ENCODE results near the gene GALNT14. TPM values are rescaled to one million over a fixed set of nuclear protein-coding genes. Genes with fewer than 3 reads are reported as not detected.

Gene GALNT14
- total RNA-seq, 1 experiment from 2014 or later: 2.7 TPM

DNA sequence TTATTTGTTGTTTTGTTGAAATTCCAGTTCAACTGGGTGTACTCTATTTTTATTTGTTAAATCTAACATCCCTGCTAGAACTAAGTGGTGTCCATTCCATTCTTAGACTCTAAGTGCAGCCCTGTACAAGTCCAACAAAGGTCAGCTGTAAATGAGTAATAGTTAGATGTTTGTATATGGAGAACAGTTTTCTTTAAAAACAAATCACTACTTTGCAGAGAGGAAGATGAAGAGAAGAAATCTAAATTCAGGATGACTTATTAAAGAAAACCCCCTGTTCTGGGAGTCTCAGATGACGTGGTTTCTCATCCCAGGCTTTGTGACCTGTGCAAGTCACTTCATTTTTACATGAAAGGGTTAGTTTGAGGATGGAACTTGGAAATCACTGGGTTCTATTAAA lies 57.9 kb downstream of the GALNT14 start:
- Mint-ChIP-seq H3K4me3 (no peak overlapping the region), H3K27me3 (ENCODE audit: low read depth) (peaks cover 2% of the 10 kb centered on the region), H3K4me1 (peaks cover 6 to 8% of the 10 kb centered on the region in 2 experiments), H3K36me3 (ENCODE audit: insufficient read depth in 1 of 3, low read depth in 3 of 3) (no peaks in the 10 kb centered on the region), H3K27ac (no peak overlapping the region), H3K9me3 (no peaks in the 10 kb centered on the region)
- Histone ChIP-seq H2AFZ (ENCODE audit: low read length) (no peak overlapping the region), H2BK120ac (ENCODE audit: low read depth, low read length, poor library complexity, severe bottlenecking) (no peak overlapping the region), H3K79me1 (ENCODE audit: insufficient read depth, low read depth, low read length, poor library complexity, severe bottlenecking) (no peaks in the 10 kb centered on the region), H4K91ac (ENCODE audit: insufficient read length, low read depth, low read length) (no peak overlapping the region), H2BK12ac (ENCODE audit: insufficient read length, low read depth, low read length) (no peak overlapping the region), H3K56ac (ENCODE audit: insufficient read length, low read depth, low read length) (no peak overlapping the region), H2AK5ac (ENCODE audit: insufficient read length, low read length) (no peak overlapping the region), H2BK15ac (ENCODE audit: low read depth, low read length) (no peak overlapping the region), H3K23me2 (ENCODE audit: insufficient read length, low read depth, low read length, poor library complexity, severe bottlenecking) (no peaks in the 10 kb centered on the region), H3K27ac (ENCODE audit: insufficient read length, low read depth, low read length) (no peak overlapping the region), H3K23ac (ENCODE audit: insufficient read length, low read depth, low read length) (no peak overlapping the region), H3K4me2 (ENCODE audit: insufficient read depth, insufficient read length, low read length) (no peak overlapping the region), H3K9ac (ENCODE audit: extremely low read depth, insufficient read length, low read length) (no peak overlapping the region), H4K8ac (replicated peaks; ENCODE audit: insufficient read length, low read depth, low read length) (no peak overlapping the region), H2BK5ac (ENCODE audit: insufficient read length, low read length) (no peak overlapping the region), H3K14ac (ENCODE audit: insufficient read depth, low read length) (no peak overlapping the region), H3K79me2 (ENCODE audit: insufficient read depth, low read length) (no peaks in the 10 kb centered on the region), H3K4ac (ENCODE audit: low read depth, low read length) (no peak overlapping the region), H4K5ac (ENCODE audit: insufficient read length, low read depth, low read length) (no peak overlapping the region), H3T11ph (ENCODE audit: low read length) (no peak overlapping the region), H3K18ac (ENCODE audit: insufficient read length, low read depth, low read length) (no peak overlapping the region), H3K9me3 (ENCODE audit: control insufficient read depth, low read depth, low read length) (no peaks in the 10 kb centered on the region), H3K4me1 (ENCODE audit: insufficient read depth, low read length) (peaks cover 4% of the 10 kb centered on the region; the same call in 1 of the 2 replicates), H4K20me1 (ENCODE audit: control insufficient read depth, insufficient read depth, insufficient read length) (no peaks in the 10 kb centered on the region), H3K27me3 (ENCODE audit: insufficient read depth, low read length) (no peaks in the 10 kb centered on the region), H2BK20ac (ENCODE audit: low read depth, low read length, poor library complexity, severe bottlenecking) (no peak overlapping the region)
- DNase-seq: no peak
- no CpG with 5 or more reads among the region's 1 CpG for whole genome bisulfite sequencing (ENCODE audit: extremely low coverage, insufficient read length, low lambda C conversion rate)
- TF ChIP-seq, protein P1, sequence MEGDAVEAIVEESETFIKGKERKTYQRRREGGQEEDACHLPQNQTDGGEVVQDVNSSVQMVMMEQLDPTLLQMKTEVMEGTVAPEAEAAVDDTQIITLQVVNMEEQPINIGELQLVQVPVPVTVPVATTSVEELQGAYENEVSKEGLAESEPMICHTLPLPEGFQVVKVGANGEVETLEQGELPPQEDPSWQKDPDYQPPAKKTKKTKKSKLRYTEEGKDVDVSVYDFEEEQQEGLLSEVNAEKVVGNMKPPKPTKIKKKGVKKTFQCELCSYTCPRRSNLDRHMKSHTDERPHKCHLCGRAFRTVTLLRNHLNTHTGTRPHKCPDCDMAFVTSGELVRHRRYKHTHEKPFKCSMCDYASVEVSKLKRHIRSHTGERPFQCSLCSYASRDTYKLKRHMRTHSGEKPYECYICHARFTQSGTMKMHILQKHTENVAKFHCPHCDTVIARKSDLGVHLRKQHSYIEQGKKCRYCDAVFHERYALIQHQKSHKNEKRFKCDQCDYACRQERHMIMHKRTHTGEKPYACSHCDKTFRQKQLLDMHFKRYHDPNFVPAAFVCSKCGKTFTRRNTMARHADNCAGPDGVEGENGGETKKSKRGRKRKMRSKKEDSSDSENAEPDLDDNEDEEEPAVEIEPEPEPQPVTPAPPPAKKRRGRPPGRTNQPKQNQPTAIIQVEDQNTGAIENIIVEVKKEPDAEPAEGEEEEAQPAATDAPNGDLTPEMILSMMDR (conservative IDR thresholded peaks at IDR 0.05): no peak

Measured in H9 (cell line).